Common myeloid progenitor, CD34-positive (primary cell): ENCODE data around the gene PIM3.

Experiments
- CTCF ChIA-PET: fragments of 350-600 bp; sonication (Branson Sonifier 250); formaldehyde crosslinking; loops from one replicate; lab custom pipeline; 2021; ENCODE audit warnings: antibody characterized with exemption; lab: Charles Lee
- POLR2A ChIA-PET: fragments of 350-600 bp; sonication (Branson Sonifier 250); formaldehyde crosslinking; loops from one replicate; lab custom pipeline; 2021; ENCODE audit warnings: antibody characterized with exemption; lab: Charles Lee
- DNase-seq, 3 donors: peaks; one replicate each; pipeline versions ENCODE4 v3.0.0 to v3.0.0-alpha.2; 2013
- H3K27ac ChIP-seq, 2 experiments: 1 replicate in 1 of 2; 2 replicates in 1 of 2; pipeline ENCODE4 v1.7.0; 2013; ENCODE audit warnings: inconsistent platforms in 2 of 2, low read length in 2 of 2, mild to moderate bottlenecking in 2 of 2, low read depth in 1 of 2, moderate library complexity in 1 of 2; ENCODE audit not compliant: severe bottlenecking in 2 of 2, insufficient read depth in 1 of 2, poor library complexity in 1 of 2
- H3K27me3 ChIP-seq, 5 experiments: replicated peaks in 2 of 5; 1 replicate in 3 of 5; 2 replicates in 2 of 5; pipeline versions ENCODE4 v1.6.1 to v1.7.0; 2013; ENCODE audit warnings: low read length in 4 of 5, mild to moderate bottlenecking in 2 of 5, moderate library complexity in 2 of 5, inconsistent platforms in 1 of 5; ENCODE audit not compliant: insufficient read depth in 5 of 5, control insufficient read depth in 4 of 5
- H3K36me3 ChIP-seq, 4 experiments: 1 replicate in 2 of 4; 2 replicates in 2 of 4; pipeline versions ENCODE4 v1.6.1 to v1.7.0; 2013; ENCODE audit warnings: low read length in 3 of 4, control low read depth in 1 of 4, mild to moderate bottlenecking in 1 of 4; ENCODE audit not compliant: control insufficient read depth in 4 of 4, insufficient read depth in 4 of 4
- H3K4me1 ChIP-seq, 4 experiments: 1 replicate in 3 of 4; 2 replicates in 1 of 4; pipeline versions ENCODE4 v1.6.1 to v1.7.1; 2013; ENCODE audit warnings: low read length in 3 of 4, mild to moderate bottlenecking in 3 of 4, control low read depth in 1 of 4, inconsistent platforms in 1 of 4, moderate library complexity in 1 of 4; ENCODE audit not compliant: control insufficient read depth in 4 of 4, insufficient read depth in 4 of 4; ENCODE audit errors: control extremely low read depth in 1 of 4
- H3K4me3 ChIP-seq, 7 experiments: 1 replicate in 4 of 7; 2 replicates in 3 of 7; pipeline versions ENCODE4 v1.5.1 to v1.7.0; 2013; ENCODE audit warnings: mild to moderate bottlenecking in 7 of 7, low read length in 6 of 7, moderate library complexity in 6 of 7, inconsistent platforms in 2 of 7, low read depth in 2 of 7, control low read depth in 1 of 7; ENCODE audit not compliant: insufficient read depth in 4 of 7, control insufficient read depth in 1 of 7; ENCODE audit errors: extremely low read depth in 1 of 7
- H3K9me3 ChIP-seq, 5 experiments: 1 replicate in 4 of 5; 2 replicates in 1 of 5; pipeline versions ENCODE4 v1.6.1 to v1.7.1; 2013; ENCODE audit warnings: low read length in 4 of 5, mild to moderate bottlenecking in 2 of 5, inconsistent platforms in 1 of 5, low read depth in 1 of 5, moderate library complexity in 1 of 5; ENCODE audit not compliant: control insufficient read depth in 4 of 5, insufficient read depth in 2 of 5; ENCODE audit errors: control extremely low read depth in 1 of 5
- WGBS: methylation state at CpG from one replicate; pipeline ENCODE4 v1.1.5; 2013; ENCODE audit not compliant: insufficient coverage; 5-methylcytosine and 5-hydroxymethylcytosine counted together

PIM3 gene

GRCh38 chr22:50004918-50005317 lies 44.3 kb downstream of the PIM3 start:
- Histone ChIP-seq H3K27me3 (peaks cover 0 to 16% (median 8%) of the 10 kb centered on the region in 5 experiments), H3K9me3 (no peaks in the 10 kb centered on the region), H3K4me1 (peaks cover 0 to 3% (median 2%) of the 10 kb centered on the region in 4 experiments), H3K27ac (no peak overlapping the region), H3K36me3 (no peaks in the 10 kb centered on the region), H3K4me3 (no peak overlapping the region)
- ChIA-PET POLR2A (interaction anchor here (0.5 kb wide), 1 partner anchor 70 kb away, joined by 4 read pairs; no protein-coding TSS in a partner anchor), CTCF (interaction anchor here (1.1 to 3.0 kb wide), 5 partner anchors 8 to 74 kb away, joined by 3 to 16 read pairs (median 5); no protein-coding TSS in a partner anchor)
- 100% methylated on average over 2 of the region's 4 CpGs for WGBS
- DNase-seq, result no peak

- no peak for DNase-seq
- H3K4me3 ChIP-seq, result no peak overlapping the region
- CTCF ChIA-PET, result interaction anchor here (1.6 kb wide), 1 partner anchor 23 kb away, joined by 4 read pairs; no protein-coding TSS in a partner anchor
- no peaks in the 10 kb centered on the region for H3K36me3 ChIP-seq
- POLR2A ChIA-PET, result no interaction called here
- H3K27me3 ChIP-seq, result peaks cover 0 to 25% (median 8%) of the 10 kb centered on the region in 5 experiments
- no peaks in the 10 kb centered on the region for H3K9me3 ChIP-seq
- 89% methylated on average over 1 of the region's 3 CpGs for WGBS
- H3K27ac ChIP-seq, result no peak overlapping the region
- peaks cover 0 to 13% (median 8%) of the 10 kb centered on the region in 4 experiments for H3K4me1 ChIP-seq
These were observed 46.5 kb downstream of the PIM3 start for GRCh38 chr22:50007057-50007511.

GRCh38 chr22:50008151-50009040 lies 47.8 kb downstream of the PIM3 start:
- peaks cover 0 to 37% (median 8%) of the 10 kb centered on the region in 5 experiments for H3K27me3 ChIP-seq
- CTCF ChIA-PET, result interaction anchor here (1.3 to 1.6 kb wide), 2 partner anchors 10 to 22 kb away, joined by 4 read pairs; no protein-coding TSS in a partner anchor
- no peaks in the 10 kb centered on the region for H3K9me3 ChIP-seq
- no peaks in the 10 kb centered on the region for H3K36me3 ChIP-seq
- peaks cover 0 to 13% (median 8%) of the 10 kb centered on the region in 4 experiments for H3K4me1 ChIP-seq
- no peak overlapping the region for H3K27ac ChIP-seq
- no peak for DNase-seq
- 89% methylated on average over 23 of the region's 24 CpGs for WGBS
- H3K4me3 ChIP-seq, result no peak overlapping the region
- POLR2A ChIA-PET, result no interaction called here

GRCh38 chr22:50009251-50009650 lies 48.7 kb downstream of the PIM3 start:
- Histone ChIP-seq H3K9me3 (no peaks in the 10 kb centered on the region), H3K27me3 (peaks cover 0 to 46% (median 11%) of the 10 kb centered on the region in 5 experiments), H3K36me3 (no peaks in the 10 kb centered on the region), H3K27ac (no peak overlapping the region), H3K4me1 (peaks cover 0 to 17% (median 10%) of the 10 kb centered on the region in 4 experiments), H3K4me3 (no peak overlapping the region)
- POLR2A ChIA-PET, result no interaction called here
- CTCF ChIA-PET, result interaction anchor here (1.3 kb wide), 1 partner anchor 9 kb away, joined by 4 read pairs; no protein-coding TSS in a partner anchor
- DNase-seq, result no peak
- WGBS, result 97% methylated on average over 12 of the region's 16 CpGs

- H3K4me3 ChIP-seq, result peak overlapping the region in 2 of 7 experiments; percentile 11 to 33
- H3K27ac ChIP-seq, result no peak overlapping the region
- H3K9me3 ChIP-seq, result no peaks in the 10 kb centered on the region
- H3K4me1 ChIP-seq, result peaks cover 0 to 24% (median 16%) of the 10 kb centered on the region in 4 experiments
- WGBS, result 72% methylated on average over 39 of the region's 46 CpGs
- POLR2A ChIA-PET, result no interaction called here
- no peak for DNase-seq
- H3K36me3 ChIP-seq, result no peaks in the 10 kb centered on the region
- peaks cover 0 to 53% (median 11%) of the 10 kb centered on the region in 5 experiments for H3K27me3 ChIP-seq
- CTCF ChIA-PET, result interaction anchor here (1.3 kb wide), 1 partner anchor 8 kb away, joined by 4 read pairs; no protein-coding TSS in a partner anchor
These were observed 49.4 kb downstream of the PIM3 start for GRCh38 chr22:50009765-50010675.

GRCh38 chr22:50010676-50011446 lies 50.3 kb downstream of the PIM3 start:
- Histone ChIP-seq H3K4me3 (peak overlapping the region in 2 of 7 experiments; percentile 11 to 45), H3K4me1 (peaks cover 0 to 28% (median 18%) of the 10 kb centered on the region in 4 experiments), H3K27me3 (peaks cover 0 to 53% (median 11%) of the 10 kb centered on the region in 5 experiments), H3K36me3 (no peaks in the 10 kb centered on the region), H3K27ac (no peak overlapping the region), H3K9me3 (no peaks in the 10 kb centered on the region)
- DNase-seq, result peak in 2 of 3 donors; percentile 70 to 72
- POLR2A ChIA-PET, result no interaction called here
- CTCF ChIA-PET, result interaction anchor here (1.5 kb wide), 1 partner anchor 17 kb away, joined by 3 read pairs; no protein-coding TSS in a partner anchor
- 5% methylated on average over 35 of the region's 61 CpGs for WGBS
